AG09309 (cell line): ENCODE data around the gene PLA2G7.
A peak's percentile ranks its signal among the peaks of the same experiment; 100 is the strongest.

Experiments
- DNase-seq: peaks from one replicate; pipeline ENCODE4 v3.0.0-alpha.2; 2010; ENCODE audit warnings: low read depth
- H3K4me3 ChIP-seq: 2 replicates; pipeline ENCODE4 v1.5.1; 2011; ENCODE audit warnings: mild to moderate bottlenecking, low read depth, low read length, moderate library complexity; ENCODE audit not compliant: control insufficient read depth
- CTCF ChIP-seq: IDR thresholded peaks from 2 replicates; pipeline ENCODE4 v1.5.1; 2011; ENCODE audit warnings: mild to moderate bottlenecking, low read depth, low read length, inconsistent platforms; ENCODE audit not compliant: insufficient read depth, control insufficient read depth; ENCODE audit errors: missing control alignments

The PLA2G7 gene

GRCh38 chr6:46655803-46656202, 79.4 kb downstream of the PLA2G7 start:
- no peak overlapping the region for H3K4me3 ChIP-seq
- peak; percentile 45 for TF ChIP-seq CTCF
- DNase-seq, result no peak
